ENCODE measurements around the gene COL8A2.
A peak's percentile ranks its signal among the peaks of the same experiment; 100 is the strongest.

Gene COL8A2

GRCh38 chr1:36115200-36115669 lies 9.8 kb downstream of the COL8A2 start:
- no peak for DNase-seq (ENCODE audit: low read depth in 2 of 2)

- no peak for DNase-seq (ENCODE audit: low read depth in 2 of 2)
Measured at GRCh38 chr1:36114371-36114770, 10.7 kb downstream of the COL8A2 start.

- DNase-seq (ENCODE audit: low read depth in 2 of 2) = no peak
Measured at GRCh38 chr1:36112823-36113222, 12.2 kb downstream of the COL8A2 start.

- no peak for DNase-seq (ENCODE audit: low read depth in 2 of 2)
Measured at GRCh38 chr1:36111151-36111550, 13.9 kb downstream of the COL8A2 start.

- DNase-seq (ENCODE audit: low read depth in 2 of 2) = peak in 1 of 2 donors; percentile 17
Measured at GRCh38 chr1:36109041-36109679, 15.9 kb downstream of the COL8A2 start.

- no peak for DNase-seq (ENCODE audit: low read depth in 2 of 2)
Measured at GRCh38 chr1:36108314-36108713, 16.7 kb downstream of the COL8A2 start.

- DNase-seq (ENCODE audit: low read depth in 2 of 2) = no peak
Measured at GRCh38 chr1:36107394-36107793, 17.6 kb downstream of the COL8A2 start.

- no peak for DNase-seq (ENCODE audit: low read depth in 2 of 2)
Measured at GRCh38 chr1:36106269-36106668, 18.8 kb downstream of the COL8A2 start.

GRCh38 chr1:36101546-36101945 lies 23.5 kb downstream of the COL8A2 start:
- no peak for DNase-seq (ENCODE audit: low read depth in 2 of 2)

- DNase-seq (ENCODE audit: low read depth in 2 of 2) = no peak
Measured at GRCh38 chr1:36100376-36100775, 24.6 kb downstream of the COL8A2 start.

GRCh38 chr1:36099681-36100341 lies 25.2 kb downstream of the COL8A2 start:
- peak; percentile 51 to 62 for DNase-seq (ENCODE audit: low read depth in 2 of 2)

- DNase-seq (ENCODE audit: low read depth in 2 of 2) = no peak
Measured at GRCh38 chr1:36098650-36099365, 26.2 kb downstream of the COL8A2 start.

- no peak for DNase-seq (ENCODE audit: low read depth in 2 of 2)
Measured at GRCh38 chr1:36097693-36098585, 27.1 kb downstream of the COL8A2 start.

GRCh38 chr1:36096500-36097432 lies 28.3 kb downstream of the COL8A2 start:
- no peak for DNase-seq (ENCODE audit: low read depth in 2 of 2)

GRCh38 chr1:36095760-36096405 lies 29.1 kb downstream of the COL8A2 start:
- DNase-seq (ENCODE audit: low read depth in 2 of 2) = no peak

GRCh38 chr1:36094621-36095061 lies 30.4 kb downstream of the COL8A2 start:
- DNase-seq (ENCODE audit: low read depth in 2 of 2) = no peak

- DNase-seq (ENCODE audit: low read depth in 2 of 2) = no peak
Measured at GRCh38 chr1:36093929-36094328, 31.1 kb downstream of the COL8A2 start.

- no peak for DNase-seq (ENCODE audit: low read depth in 2 of 2)
Measured at GRCh38 chr1:36093226-36093625, 31.8 kb downstream of the COL8A2 start.

- DNase-seq (ENCODE audit: low read depth in 2 of 2) = no peak
Measured at GRCh38 chr1:36092798-36093185, 32.2 kb downstream of the COL8A2 start.

GRCh38 chr1:36092166-36092797 lies 32.7 kb downstream of the COL8A2 start:
- no peak for DNase-seq (ENCODE audit: low read depth in 2 of 2)
